Naive thymus-derived CD4-positive, alpha-beta T cell (primary cell): Measurements from ENCODE around the gene HOTAIR. TPM values are rescaled to one million over a fixed set of nuclear protein-coding genes. Genes with fewer than 3 reads are reported as not detected.

Source experiments
- ATAC-seq: fragments of 150-1000 bp; cut with Tn5 transposase; 2 replicates; pipeline ENCODE4 v1.10.0; 2021; ENCODE audit warnings: mild to moderate bottlenecking, moderate library complexity
- CTCF ChIA-PET: fragments of 350-600 bp; sonication (Branson Sonifier 250); formaldehyde crosslinking; loops from one replicate; lab custom pipeline; 2021; ENCODE audit warnings: antibody characterized with exemption; lab: Charles Lee
- POLR2A ChIA-PET: fragments of 350-600 bp; sonication (Branson Sonifier 250); formaldehyde crosslinking; loops from one replicate; lab custom pipeline; 2021; ENCODE audit warnings: antibody characterized with exemption, inconsistent platforms; lab: Charles Lee
- DNase-seq, 9 donors: peaks; one replicate each; pipeline versions ENCODE4 v3.0.0 to v3.0.0-alpha.2; 2020 to 2022; ENCODE audit warnings: mixed read lengths in 1 of 9
- H3K27ac ChIP-seq: one replicate; pipeline ENCODE4 v1.7.0; 2013; ENCODE audit warnings: mild to moderate bottlenecking, low read depth, low read length, moderate library complexity
- H3K27me3 ChIP-seq, 2 donors: one replicate each; pipeline ENCODE4 v1.7.0; 2013; ENCODE audit warnings: low read length in 2 of 2, mild to moderate bottlenecking in 2 of 2, moderate library complexity in 2 of 2; ENCODE audit not compliant: control insufficient read depth in 2 of 2, insufficient read depth in 2 of 2
- H3K36me3 ChIP-seq, 3 experiments: 1 replicate in 2 of 3; 2 replicates in 1 of 3; pipeline ENCODE4 v1.7.0; 2013; ENCODE audit warnings: low read length in 3 of 3, mild to moderate bottlenecking in 3 of 3, moderate library complexity in 1 of 3; ENCODE audit not compliant: insufficient read depth in 3 of 3, control insufficient read depth in 2 of 3
- H3K4me1 ChIP-seq, 2 donors: one replicate each; pipeline ENCODE4 v1.7.0; 2013; ENCODE audit warnings: low read length in 2 of 2, mild to moderate bottlenecking in 2 of 2, moderate library complexity in 1 of 2; ENCODE audit not compliant: control insufficient read depth in 2 of 2, insufficient read depth in 2 of 2
- H3K4me3 ChIP-seq: 2 replicates; pipeline ENCODE4 v1.7.0; 2013; ENCODE audit warnings: mild to moderate bottlenecking, low read length
- H3K9me3 ChIP-seq, 3 experiments: 1 replicate in 2 of 3; 2 replicates in 1 of 3; pipeline ENCODE4 v1.7.0; 2013; ENCODE audit warnings: low read length in 3 of 3; ENCODE audit not compliant: control insufficient read depth in 2 of 3
- H3K27ac Mint-ChIP-seq, 9 donors: one replicate each; pipeline ENCODE4 v1.8.0; 2020 to 2022; ENCODE audit warnings: mixed read lengths in 9 of 9, mild to moderate bottlenecking in 8 of 9, moderate library complexity in 5 of 9, inconsistent platforms in 2 of 9
- H3K27me3 Mint-ChIP-seq, 5 donors: one replicate each; pipeline ENCODE4 v1.8.0; 2021 to 2022; ENCODE audit warnings: mixed read lengths in 5 of 5, mild to moderate bottlenecking in 1 of 5
- H3K36me3 Mint-ChIP-seq, 5 donors: one replicate each; pipeline ENCODE4 v1.8.0; 2020 to 2022; ENCODE audit warnings: mixed read lengths in 5 of 5, mild to moderate bottlenecking in 3 of 5, inconsistent platforms in 1 of 5
- H3K4me1 Mint-ChIP-seq, 7 donors: one replicate each; pipeline ENCODE4 v1.8.0; 2020 to 2022; ENCODE audit warnings: mixed read lengths in 7 of 7, mild to moderate bottlenecking in 3 of 7, inconsistent platforms in 1 of 7
- H3K4me3 Mint-ChIP-seq, 10 donors: one replicate each; pipeline ENCODE4 v1.8.0; 2020 to 2022; ENCODE audit warnings: mild to moderate bottlenecking in 10 of 10, mixed read lengths in 10 of 10, moderate library complexity in 6 of 10, inconsistent platforms in 2 of 10
- H3K9me3 Mint-ChIP-seq, 11 donors: one replicate each; pipeline ENCODE4 v1.8.0; 2020 to 2022; ENCODE audit warnings: mixed read lengths in 11 of 11, mild to moderate bottlenecking in 4 of 11, inconsistent platforms in 1 of 11, moderate library complexity in 1 of 11
- intact Hi-C, 2 donors: fragments of 100-400 bp; cut with micrococcal nuclease; formaldehyde crosslinking; loops; one replicate each; pipeline ENCODE4 v1.15.1; 2023
- polyA plus RNA-seq, 2 donors: library from polyadenylated mRNA; unstranded; fragments of 300-500 nt; fragmentation: Illumina TruSeq; gene quantifications; one replicate each; pipeline ENCODE4 v1.2.3, GENCODE V29; 2021
- total RNA-seq, 6 experiments: library from RNA in 5 of 6; stranded (reverse) in 5 of 6; gene quantifications; 1 replicate in 5 of 6; 2 replicates in 1 of 6; pipeline ENCODE4 v1.2.3 and lab custom pipeline; 2021 to 2026

HOTAIR gene
- total and polyA plus RNA-seq, 7 experiments from 2014 or later: not detected

- Mint-ChIP-seq H3K4me3 (peak overlapping the region in 7 of 10 donors; percentile 9 to 62 (median 33)), H3K9me3 (peaks cover 0 to 19% (median 0%) of the 10 kb centered on the region in 11 donors), H3K36me3 (peaks cover 0 to 9% (median 3%) of the 10 kb centered on the region in 5 donors), H3K4me1 (peaks cover 14 to 63% (median 35%) of the 10 kb centered on the region in 7 donors), H3K27me3 (peaks cover 89 to 92% (median 92%) of the 10 kb centered on the region in 5 donors), H3K27ac (peak overlapping the region in 1 of 9 donors; percentile 44)
- no peaks in the 10 kb centered on the region for H3K9me3 ChIP-seq
- ChIA-PET CTCF (no interaction called here), POLR2A (no interaction called here)
- peaks cover 30 to 77% of the 10 kb centered on the region in 2 donors for H3K27me3 ChIP-seq
- peaks cover 15 to 21% of the 10 kb centered on the region in 2 donors for H3K4me1 ChIP-seq
- no peak overlapping the region for H3K27ac ChIP-seq
- no peak for ATAC-seq
- no peak overlapping the region for H3K4me3 ChIP-seq
- DNase-seq: no peak
- intact Hi-C loops: loop anchor here (5.0 kb wide), 3 partner anchors 34 to 69 kb away; partner anchors contain the start of gene HOXC5 (in 1 of the 2)
- no peaks in the 10 kb centered on the region for H3K36me3 ChIP-seq
Measured at GRCh38 chr12:53963434-53964314, 11.1 kb downstream of the HOTAIR start.

- Mint-ChIP-seq H3K27ac (peak overlapping the region in 1 of 9 donors; percentile 7), H3K4me1 (peaks cover 14 to 58% (median 35%) of the 10 kb centered on the region in 7 donors), H3K36me3 (peaks cover 0 to 9% (median 3%) of the 10 kb centered on the region in 5 donors), H3K4me3 (no peak overlapping the region), H3K27me3 (peaks cover 89 to 92% (median 92%) of the 10 kb centered on the region in 5 donors), H3K9me3 (peaks cover 0 to 23% (median 0%) of the 10 kb centered on the region in 11 donors)
- CTCF ChIA-PET: no interaction called here
- Histone ChIP-seq H3K36me3 (no peaks in the 10 kb centered on the region), H3K4me3 (no peak overlapping the region), H3K27ac (no peak overlapping the region), H3K27me3 (peaks cover 30 to 78% of the 10 kb centered on the region in 2 donors), H3K9me3 (no peaks in the 10 kb centered on the region), H3K4me1 (peaks cover 15 to 21% of the 10 kb centered on the region in 2 donors)
- no peak for ATAC-seq
- DNase-seq: no peak
- intact Hi-C loops: loop anchor here (5.0 kb wide), 3 partner anchors 34 to 69 kb away; partner anchors contain the start of gene HOXC5 (in 1 of the 2)
- POLR2A ChIA-PET: no interaction called here
Measured at GRCh38 chr12:53963005-53963404, 11.7 kb downstream of the HOTAIR start.

GRCh38 chr12:53961025-53961761, 13.6 kb downstream of the HOTAIR start:
- ChIA-PET POLR2A (no interaction called here), CTCF (no interaction called here)
- peaks cover 10 to 51% (median 34%) of the 10 kb centered on the region in 7 donors for H3K4me1 Mint-ChIP-seq
- Histone ChIP-seq H3K27ac (no peak overlapping the region), H3K9me3 (no peaks in the 10 kb centered on the region), H3K4me1 (peaks cover 14 to 16% of the 10 kb centered on the region in 2 donors), H3K4me3 (no peak overlapping the region), H3K36me3 (no peaks in the 10 kb centered on the region), H3K27me3 (peaks cover 32 to 73% of the 10 kb centered on the region in 2 donors)
- ATAC-seq (no peak), DNase-seq (no peak)
- intact Hi-C loops: loop anchor here (5.0 kb wide), 3 partner anchors 34 to 71 kb away; partner anchors contain the start of gene HOXC5 (in 1 of the 2)
- peaks cover 0 to 9% (median 3%) of the 10 kb centered on the region in 5 donors for H3K36me3 Mint-ChIP-seq
- no peak overlapping the region for H3K27ac Mint-ChIP-seq
- H3K4me3 Mint-ChIP-seq: no peak overlapping the region
- H3K9me3 Mint-ChIP-seq: peaks cover 0 to 23% (median 0%) of the 10 kb centered on the region in 11 donors
- peaks cover 89 to 93% (median 90%) of the 10 kb centered on the region in 5 donors for H3K27me3 Mint-ChIP-seq

- H3K4me3 Mint-ChIP-seq: peak overlapping the region in 3 of 10 donors; percentile 1 to 34 (median 2)
- H3K4me1 Mint-ChIP-seq: peaks cover 11 to 52% (median 33%) of the 10 kb centered on the region in 7 donors
- ATAC-seq: no peak
Measured at GRCh38 chr12:53960187-53961024, 14.3 kb downstream of the HOTAIR start.

GRCh38 chr12:53959314-53959713, 15.4 kb downstream of the HOTAIR start:
- ChIA-PET POLR2A (interaction anchor here (1.2 kb wide), 1 partner anchor 10 kb away, joined by 3 read pairs; no protein-coding TSS in a partner anchor), CTCF (no interaction called here)
- no peak overlapping the region for H3K4me3 ChIP-seq
- Mint-ChIP-seq H3K27me3 (peaks cover 77 to 87% (median 86%) of the 10 kb centered on the region in 5 donors), H3K36me3 (peaks cover 0 to 4% (median 0%) of the 10 kb centered on the region in 5 donors), H3K9me3 (peaks cover 0 to 25% (median under 1%) of the 10 kb centered on the region in 11 donors), H3K4me3 (no peak overlapping the region), H3K27ac (no peak overlapping the region), H3K4me1 (peaks cover 10 to 46% (median 24%) of the 10 kb centered on the region in 7 donors)
- no peaks in the 10 kb centered on the region for H3K9me3 ChIP-seq
- ATAC-seq: no peak
- no peak for DNase-seq
- intact Hi-C loops: loop anchor here in 1 of 2 donors (5.0 kb wide), 1 partner anchor 93 kb away; the partner anchor contains the start of gene HOXC4
- H3K27me3 ChIP-seq: peaks cover 35 to 71% of the 10 kb centered on the region in 2 donors
- H3K36me3 ChIP-seq: no peaks in the 10 kb centered on the region
- no peak overlapping the region for H3K27ac ChIP-seq
- H3K4me1 ChIP-seq: peaks cover 4 to 6% of the 10 kb centered on the region in 2 donors

More at GRCh38 chr12:53960187-53961024, 14.3 kb downstream of the HOTAIR start:
- H3K9me3 ChIP-seq: no peaks in the 10 kb centered on the region
- peaks cover 39 to 73% of the 10 kb centered on the region in 2 donors for H3K27me3 ChIP-seq
- ChIA-PET CTCF (no interaction called here), POLR2A (no interaction called here)
- peaks cover 87 to 93% (median 90%) of the 10 kb centered on the region in 5 donors for H3K27me3 Mint-ChIP-seq
- peaks cover 0 to 6% (median under 1%) of the 10 kb centered on the region in 5 donors for H3K36me3 Mint-ChIP-seq
- H3K4me3 ChIP-seq: no peak overlapping the region
- H3K27ac Mint-ChIP-seq: peak overlapping the region in 3 of 9 donors; percentile 33 to 51 (median 40)
- intact Hi-C loops: loop anchor here (5.0 kb wide), 3 partner anchors 33 to 72 kb away; partner anchors contain the start of gene HOXC5 (in 1 of the 2)
- no peaks in the 10 kb centered on the region for H3K36me3 ChIP-seq
- H3K4me1 ChIP-seq: peaks cover 8 to 9% of the 10 kb centered on the region in 2 donors
- no peak for DNase-seq
- peaks cover 0 to 24% (median 3%) of the 10 kb centered on the region in 11 donors for H3K9me3 Mint-ChIP-seq
- no peak overlapping the region for H3K27ac ChIP-seq
